Esophagus (tissue), 2 donors: ENCODE results near the gene ZXDC. TPM values are rescaled to one million over a fixed set of nuclear protein-coding genes. Genes with fewer than 3 reads are reported as not detected.

Experiments used
- H3K27ac ChIP-seq, 2 donors: one replicate each; pipeline ENCODE4 v1.5.1; 2013; ENCODE audit warnings: low read depth in 2 of 2, mild to moderate bottlenecking in 2 of 2, inconsistent platforms in 1 of 2, low read length in 1 of 2, moderate library complexity in 1 of 2
- H3K27me3 ChIP-seq, 2 donors: one replicate each; pipeline ENCODE4 v1.6.1; 2013; ENCODE audit warnings: low read length in 2 of 2, control low read depth in 1 of 2, mild to moderate bottlenecking in 1 of 2; ENCODE audit not compliant: insufficient read depth in 2 of 2, control insufficient read depth in 1 of 2
- H3K36me3 ChIP-seq, 2 donors: one replicate each; pipeline ENCODE4 v1.6.1; 2013; ENCODE audit warnings: low read length in 1 of 2; ENCODE audit not compliant: control insufficient read depth in 2 of 2, insufficient read depth in 2 of 2
- H3K4me1 ChIP-seq, 2 donors: one replicate each; pipeline ENCODE4 v1.6.1; 2013; ENCODE audit warnings: low read length in 1 of 2; ENCODE audit not compliant: control insufficient read depth in 2 of 2, insufficient read depth in 2 of 2
- H3K4me3 ChIP-seq, 2 donors: one replicate each; pipeline ENCODE4 v1.5.1; 2013; ENCODE audit warnings: low read length in 2 of 2, mild to moderate bottlenecking in 2 of 2, low read depth in 1 of 2, moderate library complexity in 1 of 2
- H3K9me3 ChIP-seq, 2 donors: one replicate each; pipeline ENCODE4 v1.6.1; 2013; ENCODE audit warnings: mild to moderate bottlenecking in 2 of 2, low read depth in 1 of 2, low read length in 1 of 2, moderate library complexity in 1 of 2; ENCODE audit not compliant: control insufficient read depth in 2 of 2, insufficient read depth in 1 of 2
- WGBS, 2 donors: extraction: QIAGEN DNeasy Blood & Tissue Kit; methylation state at CpG; one replicate each; pipeline ENCODE4 v1.1.7; 2013; 5-methylcytosine and 5-hydroxymethylcytosine counted together
- polyA plus RNA-seq, 2 donors: library from polyadenylated mRNA; stranded (reverse); fragments of 200-250 nt; gene quantifications; one replicate each; pipeline ENCODE4 v1.2.3, GENCODE V29; 2013
- donor health status: healthy with polysubstance abuse.
- donor health status: Bipolar disorder and iron deficiency.

Gene ZXDC
- polyA plus RNA-seq, 2 donors, result 9.2 to 13.3 TPM

DNA sequence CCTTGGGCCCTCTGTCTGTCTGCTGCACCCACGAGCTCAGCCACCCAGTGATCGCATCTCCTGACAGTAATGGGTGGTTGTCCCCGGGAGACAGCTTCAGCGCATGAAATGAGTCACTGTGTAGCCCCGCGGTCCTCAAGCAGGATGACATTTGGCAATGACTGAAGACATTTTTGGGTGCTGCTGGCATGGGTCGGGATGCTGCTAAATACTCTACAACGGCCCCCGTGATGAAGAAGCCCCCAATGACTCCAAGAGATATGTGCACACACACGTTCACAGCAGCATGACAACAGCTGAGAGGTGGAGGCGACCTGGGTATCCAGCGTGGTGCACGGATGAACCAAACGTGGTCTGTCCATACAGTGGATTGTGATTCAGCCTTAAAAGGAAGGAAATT is 17.4 kb upstream of the ZXDC start:
- 80 to 84% methylated on average over 14 of the region's 14 CpGs for WGBS, 2 donors
- Histone ChIP-seq H3K4me3 (no peak overlapping the region), H3K36me3 (no peaks in the 10 kb centered on the region), H3K4me1 (no peaks in the 10 kb centered on the region), H3K27me3 (no peaks in the 10 kb centered on the region), H3K9me3 (no peaks in the 10 kb centered on the region), H3K27ac (no peak overlapping the region)

GRCh38 chr3:126491221-126492013 is 15.7 kb upstream of the ZXDC start:
- H3K4me1 ChIP-seq, result peaks cover 0 to 3% of the 10 kb centered on the region in 2 donors
- H3K9me3 ChIP-seq, result no peaks in the 10 kb centered on the region
- no peak overlapping the region for H3K4me3 ChIP-seq
- H3K36me3 ChIP-seq, result no peaks in the 10 kb centered on the region
- no peak overlapping the region for H3K27ac ChIP-seq
- no peaks in the 10 kb centered on the region for H3K27me3 ChIP-seq
- WGBS, 2 donors, result 64 to 73% methylated on average over 21 of the region's 21 CpGs

DNA sequence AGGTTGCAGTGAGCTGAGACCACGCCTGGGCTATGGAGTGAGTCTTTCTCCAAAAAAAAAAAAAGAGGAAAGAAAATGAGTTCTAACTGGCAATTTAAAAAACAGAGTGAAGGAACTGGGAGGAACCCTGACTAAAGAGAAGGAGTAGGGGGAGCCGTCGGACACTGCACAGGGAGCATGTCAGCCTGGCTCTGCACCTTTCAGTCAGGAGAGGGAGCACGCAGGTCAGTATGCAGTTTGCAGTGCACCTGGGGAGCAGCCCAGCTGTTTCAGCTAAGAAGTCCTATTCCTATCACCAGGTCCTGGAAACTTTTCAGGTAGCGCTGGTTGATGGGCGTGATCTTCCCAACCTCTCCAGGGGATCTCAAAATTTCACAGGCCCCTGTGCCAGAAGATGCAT is 14.9 kb upstream of the ZXDC start:
- H3K27ac ChIP-seq, result no peak overlapping the region
- H3K4me3 ChIP-seq, result no peak overlapping the region
- H3K9me3 ChIP-seq, result no peaks in the 10 kb centered on the region
- H3K36me3 ChIP-seq, result no peaks in the 10 kb centered on the region
- 71 to 75% methylated on average over 6 of the region's 6 CpGs for WGBS, 2 donors
- peaks cover 0 to 3% of the 10 kb centered on the region in 2 donors for H3K4me1 ChIP-seq
- no peaks in the 10 kb centered on the region for H3K27me3 ChIP-seq

DNA sequence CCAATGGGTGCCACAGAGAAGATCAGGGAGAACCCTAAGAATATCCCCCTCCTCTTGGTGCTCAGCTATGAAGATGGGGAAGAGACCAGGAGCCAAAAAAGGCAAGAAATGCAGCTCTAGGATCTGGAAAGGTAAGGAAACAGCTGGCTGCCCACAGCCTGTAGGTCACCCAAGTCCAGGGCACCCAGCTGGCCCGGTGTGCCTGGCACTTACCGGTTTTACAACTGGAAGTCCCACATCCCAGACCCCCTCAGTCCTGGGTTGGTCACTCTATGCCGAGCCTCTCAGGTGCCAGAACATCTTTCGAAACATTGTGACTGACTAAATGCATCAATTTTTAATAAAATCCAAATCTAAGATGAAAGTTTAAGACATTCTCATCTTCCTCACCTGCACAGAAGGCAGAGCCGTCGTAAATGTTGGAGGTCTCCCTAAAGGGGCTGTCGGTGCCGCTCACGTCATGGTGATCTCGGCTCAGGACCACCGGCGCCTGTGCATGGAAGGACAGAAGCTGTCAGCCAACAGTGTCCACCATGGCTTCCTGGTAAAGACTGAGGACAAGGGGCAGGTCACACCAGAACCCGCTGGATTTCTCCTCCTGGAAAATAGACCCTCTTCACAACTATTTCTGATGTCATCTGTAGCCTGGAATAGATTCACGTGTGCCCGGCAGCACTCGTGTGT is 13.3 kb upstream of the ZXDC start:
- no peak overlapping the region for H3K27ac ChIP-seq
- peaks cover 0 to 3% of the 10 kb centered on the region in 2 donors for H3K4me1 ChIP-seq
- H3K4me3 ChIP-seq, result no peak overlapping the region
- no peaks in the 10 kb centered on the region for H3K27me3 ChIP-seq
- 93 to 94% methylated on average over 16 of the region's 16 CpGs for WGBS, 2 donors
- H3K9me3 ChIP-seq, result no peaks in the 10 kb centered on the region
- no peaks in the 10 kb centered on the region for H3K36me3 ChIP-seq

DNA sequence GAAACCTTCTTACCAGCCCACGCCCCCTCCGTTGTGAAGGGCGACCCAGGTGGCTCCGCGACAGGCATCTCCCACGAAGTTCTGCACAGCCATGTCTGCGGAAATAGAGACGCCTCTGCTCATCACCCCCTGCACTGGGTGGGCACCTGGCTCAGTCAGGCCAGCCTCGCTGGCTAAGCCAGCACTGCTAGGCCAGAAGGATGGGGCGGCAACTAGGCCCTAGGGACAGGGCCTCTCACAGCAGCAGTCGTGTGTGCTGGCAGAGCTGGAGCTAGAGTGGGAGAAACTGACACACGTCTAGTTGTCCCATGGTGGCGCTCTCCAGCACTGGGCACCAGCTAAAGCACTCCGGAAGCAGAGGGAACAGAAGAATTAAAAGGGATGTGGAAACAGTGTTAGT is 12.5 kb upstream of the ZXDC start:
- Histone ChIP-seq H3K9me3 (no peaks in the 10 kb centered on the region), H3K27ac (no peak overlapping the region), H3K4me3 (no peak overlapping the region), H3K36me3 (no peaks in the 10 kb centered on the region), H3K27me3 (no peaks in the 10 kb centered on the region), H3K4me1 (peaks cover 0 to 3% of the 10 kb centered on the region in 2 donors)
- WGBS, 2 donors, result 84 to 93% methylated on average over 14 of the region's 14 CpGs

GRCh38 chr3:126487151-126487771 is 11.6 kb upstream of the ZXDC start:
- no peak overlapping the region for H3K27ac ChIP-seq
- no peaks in the 10 kb centered on the region for H3K36me3 ChIP-seq
- no peak overlapping the region for H3K4me3 ChIP-seq
- no peaks in the 10 kb centered on the region for H3K27me3 ChIP-seq
- no peaks in the 10 kb centered on the region for H3K9me3 ChIP-seq
- H3K4me1 ChIP-seq, result peaks cover 0 to 3% of the 10 kb centered on the region in 2 donors
- 52 to 53% methylated on average over 17 of the region's 17 CpGs for WGBS, 2 donors

GRCh38 chr3:126486360-126486847 is 10.7 kb upstream of the ZXDC start:
- no peak overlapping the region for H3K4me3 ChIP-seq
- peaks cover 0 to 3% of the 10 kb centered on the region in 2 donors for H3K4me1 ChIP-seq
- H3K27me3 ChIP-seq, result no peaks in the 10 kb centered on the region
- WGBS, 2 donors, result 52 to 72% methylated on average over 14 of the region's 14 CpGs
- H3K27ac ChIP-seq, result no peak overlapping the region
- no peaks in the 10 kb centered on the region for H3K9me3 ChIP-seq
- no peaks in the 10 kb centered on the region for H3K36me3 ChIP-seq

DNA sequence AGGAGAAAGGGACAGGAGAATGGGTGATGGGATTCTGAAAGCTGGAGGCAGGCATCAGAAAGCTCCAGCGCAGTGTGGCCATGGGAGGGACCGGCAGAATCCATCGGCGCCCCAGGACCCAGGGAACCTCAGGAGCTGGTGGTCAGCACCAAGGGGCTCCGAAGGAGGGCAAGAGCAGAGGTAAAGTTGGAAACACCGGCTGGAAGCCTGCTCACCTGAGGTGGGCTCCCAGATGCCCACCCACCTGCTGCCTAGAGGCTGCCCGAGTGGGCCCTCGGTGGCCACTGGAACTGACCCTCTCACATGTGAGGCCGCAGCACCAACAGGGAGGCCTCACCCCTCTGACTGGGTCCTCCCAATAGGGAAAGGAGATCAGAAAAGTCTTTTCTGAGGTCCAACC is 10.3 kb upstream of the ZXDC start:
- WGBS, 2 donors, result 97 to 98% methylated on average over 9 of the region's 9 CpGs
- H3K27me3 ChIP-seq, result no peaks in the 10 kb centered on the region
- H3K4me1 ChIP-seq, result peaks cover 0 to 3% of the 10 kb centered on the region in 2 donors
- no peaks in the 10 kb centered on the region for H3K9me3 ChIP-seq
- H3K27ac ChIP-seq, result no peak overlapping the region
- no peaks in the 10 kb centered on the region for H3K36me3 ChIP-seq
- H3K4me3 ChIP-seq, result no peak overlapping the region

DNA sequence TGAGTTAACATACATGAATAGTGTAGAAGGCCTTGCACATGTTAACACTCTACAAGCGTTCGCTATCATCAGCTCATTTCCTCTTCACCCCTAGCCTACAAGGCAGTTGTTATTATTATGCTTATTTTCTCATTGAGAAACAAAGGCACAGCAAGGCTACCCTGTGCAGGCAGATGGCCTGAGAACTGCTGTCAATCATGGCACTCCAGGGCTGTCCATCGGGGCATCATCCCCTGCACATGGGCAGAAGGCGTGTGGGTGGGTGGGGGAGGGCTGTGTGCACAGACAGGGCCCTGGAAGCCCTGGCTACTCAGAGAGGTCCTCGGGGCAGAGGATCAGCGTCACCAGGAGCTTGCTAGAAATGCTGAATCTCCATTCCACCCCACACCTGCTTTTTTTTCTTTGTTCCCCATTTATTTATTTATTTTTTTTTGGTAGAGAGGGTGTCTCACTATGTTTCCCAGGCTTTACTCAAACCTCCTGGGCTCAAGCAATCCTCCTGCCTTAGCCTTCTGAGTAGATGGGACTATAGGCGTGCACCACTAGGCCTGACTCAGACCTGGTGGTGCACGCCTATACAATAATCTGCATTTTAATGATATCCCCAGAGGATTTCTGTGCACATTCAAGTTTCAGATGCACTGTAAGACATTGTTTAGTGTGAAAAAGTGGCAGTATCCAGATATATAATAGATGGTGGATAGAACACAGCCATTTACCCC is 9.6 kb upstream of the ZXDC start:
- H3K27me3 ChIP-seq, result no peaks in the 10 kb centered on the region
- no peak overlapping the region for H3K27ac ChIP-seq
- H3K9me3 ChIP-seq, result no peaks in the 10 kb centered on the region
- 88 to 90% methylated on average over 8 of the region's 8 CpGs for WGBS, 2 donors
- H3K4me3 ChIP-seq, result no peak overlapping the region
- peaks cover 0 to 3% of the 10 kb centered on the region in 2 donors for H3K4me1 ChIP-seq
- no peaks in the 10 kb centered on the region for H3K36me3 ChIP-seq
